Measurements from ENCODE around the gene DYNLL2.
"Not testable (repeated sequence)": the region's sequence is repeated elsewhere in the genome, so short reads cannot be mapped to it uniquely, and the experiment has no call there.

DYNLL2 gene

DNA sequence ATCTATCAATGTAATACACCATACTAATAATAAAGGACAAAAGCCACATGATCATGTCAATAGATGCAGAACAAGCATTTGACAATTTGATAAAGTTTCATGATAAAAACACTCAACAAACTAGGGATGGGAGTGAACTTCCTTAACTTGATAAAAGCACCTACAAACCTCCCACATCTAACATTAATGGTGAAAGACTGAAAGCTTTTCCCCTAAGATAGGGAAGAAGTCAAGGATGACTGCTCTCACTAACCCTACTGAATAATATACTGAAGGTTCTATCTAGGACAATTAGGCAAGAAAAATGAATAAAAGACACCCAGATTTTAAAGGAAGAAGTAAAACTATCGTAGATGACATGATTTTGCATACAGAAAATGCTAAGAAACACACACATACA lies 10.4 kb upstream of the DYNLL2 start:
- DNase-seq (ENCODE audit: low spot score): no peak

DNA sequence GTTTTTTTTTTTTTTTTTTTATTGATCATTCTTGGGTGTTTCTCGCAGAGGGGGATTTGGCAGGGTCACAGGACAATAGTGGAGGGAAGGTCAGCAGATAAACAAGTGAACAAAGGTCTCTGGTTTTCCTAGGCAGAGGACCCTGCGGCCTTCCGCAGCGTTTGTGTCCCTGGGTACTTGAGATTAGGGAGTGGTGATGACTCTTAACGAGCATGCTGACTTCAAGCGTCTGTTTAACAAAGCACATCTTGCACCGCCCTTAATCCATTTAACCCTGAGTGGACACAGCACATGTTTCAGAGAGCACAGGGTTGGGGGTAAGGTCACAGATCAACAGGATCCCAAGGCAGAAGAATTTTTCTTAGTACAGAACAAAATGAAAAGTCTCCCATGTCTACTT lies 10.0 kb upstream of the DYNLL2 start:
- not testable (repeated sequence) for DNase-seq (ENCODE audit: low spot score)

DNA sequence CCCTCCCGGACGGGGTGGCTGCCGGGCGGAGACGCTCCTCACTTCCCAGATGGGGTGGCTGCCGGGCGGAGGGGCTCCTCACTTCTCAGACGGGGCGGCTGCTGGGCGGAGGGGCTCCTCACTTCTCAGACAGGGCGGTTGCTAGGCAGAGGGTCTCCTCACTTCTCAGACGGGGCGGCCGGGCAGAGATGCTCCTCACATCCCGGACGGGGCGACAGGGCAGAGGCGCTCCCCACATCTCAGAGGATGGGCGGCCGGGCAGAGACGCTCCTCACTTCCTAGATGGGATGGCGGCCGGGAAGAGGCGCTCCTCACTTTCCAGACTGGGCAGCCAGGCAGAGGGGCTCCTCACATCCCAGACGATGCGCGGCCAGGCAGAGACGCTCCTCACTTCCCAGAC lies 8.8 kb upstream of the DYNLL2 start:
- DNase-seq (ENCODE audit: low spot score): not testable (repeated sequence)

DNA sequence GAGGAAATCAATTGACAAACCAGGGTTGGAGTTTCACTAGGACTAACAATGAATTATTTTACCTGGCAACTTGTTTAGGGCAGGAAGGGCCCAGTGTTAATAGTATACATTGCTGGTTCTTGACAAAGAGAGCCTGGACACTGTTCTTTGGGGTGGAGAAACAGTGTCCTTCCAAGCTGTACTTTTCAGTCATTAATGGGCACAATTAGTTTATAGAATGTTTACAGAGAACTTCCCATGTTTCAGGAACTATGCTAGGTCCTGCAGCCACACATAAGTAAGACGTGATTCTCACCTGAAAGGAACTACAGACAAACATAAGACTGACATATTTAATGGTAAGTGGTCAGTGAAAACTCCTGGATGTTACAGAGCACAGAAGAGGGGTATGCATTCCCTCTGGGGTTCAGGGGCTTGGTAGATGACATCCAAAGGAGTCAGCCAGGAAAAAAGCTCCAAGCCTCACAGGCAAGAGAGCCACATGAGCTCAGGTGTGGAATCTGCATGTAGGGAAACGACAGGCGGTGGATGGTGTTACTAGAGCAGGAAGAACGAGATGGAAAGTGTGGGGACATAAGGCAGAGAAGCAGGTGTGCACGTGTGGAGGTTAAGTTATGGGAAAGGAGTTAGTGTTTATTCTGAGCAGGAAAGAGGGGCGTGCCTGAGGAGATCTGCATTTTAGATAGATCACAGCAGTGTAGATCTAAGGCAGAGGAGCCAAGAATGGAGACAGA lies 3.8 kb upstream of the DYNLL2 start:
- no peak for DNase-seq (ENCODE audit: low spot score)

DNA sequence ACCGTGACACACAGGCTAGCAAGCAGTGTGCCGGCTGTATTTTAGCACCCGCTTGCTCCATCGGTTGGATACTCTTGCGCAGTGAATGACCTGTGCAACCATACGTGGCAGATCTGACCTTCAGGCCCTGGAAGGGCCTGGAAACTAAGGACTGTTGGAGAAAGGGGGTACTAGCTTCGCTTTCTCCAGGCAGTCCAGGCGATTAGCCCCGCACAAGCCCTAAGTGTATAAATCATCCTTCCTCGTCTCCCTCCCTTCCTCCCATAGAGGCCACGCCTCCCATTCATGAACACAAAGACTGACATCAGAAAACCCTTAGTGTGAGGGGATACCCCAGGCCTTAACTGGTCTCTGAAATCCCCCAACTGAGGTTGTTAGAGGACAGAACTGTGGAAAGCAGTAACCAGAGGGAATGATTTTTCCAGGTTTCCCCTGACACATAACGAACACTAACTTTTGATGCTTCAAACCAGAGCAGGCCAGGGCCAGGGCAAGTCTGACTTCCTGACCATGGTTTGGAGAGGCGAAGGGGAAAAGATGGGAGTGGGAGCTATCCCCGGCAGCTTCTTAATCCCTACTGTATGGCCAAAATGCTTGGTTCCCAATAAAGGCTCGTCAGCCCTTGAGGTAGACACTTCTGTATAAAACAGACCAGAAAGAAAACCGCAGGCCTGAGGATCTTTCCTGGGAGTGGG lies 1.4 kb upstream of the DYNLL2 start:
- DNase-seq (ENCODE audit: low spot score): no peak

DNA sequence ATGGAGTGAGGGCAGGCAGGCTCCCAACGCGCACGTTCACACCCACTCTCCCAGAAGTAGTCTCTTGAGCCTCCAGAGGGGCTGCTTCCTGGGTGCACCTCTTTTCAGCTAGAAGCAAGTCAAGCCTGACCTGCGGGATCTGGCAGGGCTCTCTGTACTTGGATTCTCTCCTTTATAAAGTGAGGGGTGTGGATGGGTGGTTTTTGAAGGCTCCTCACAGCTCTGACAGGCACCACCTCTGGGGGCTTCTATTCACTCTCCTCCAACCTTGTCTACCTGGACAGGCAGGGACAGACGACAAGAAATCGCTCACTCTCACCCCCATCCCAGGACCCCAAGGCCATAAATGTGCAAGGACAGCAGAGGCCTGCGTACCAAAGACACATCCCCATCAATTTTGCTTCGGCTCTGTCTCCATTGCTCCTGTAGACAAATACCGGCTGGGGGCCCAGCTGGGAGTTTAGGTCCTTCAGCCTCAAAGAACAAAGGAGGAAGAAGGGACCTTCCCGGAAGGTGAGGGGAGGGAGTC lies 814 bp upstream of the DYNLL2 start:
- no peak for DNase-seq (ENCODE audit: low spot score)

DNA sequence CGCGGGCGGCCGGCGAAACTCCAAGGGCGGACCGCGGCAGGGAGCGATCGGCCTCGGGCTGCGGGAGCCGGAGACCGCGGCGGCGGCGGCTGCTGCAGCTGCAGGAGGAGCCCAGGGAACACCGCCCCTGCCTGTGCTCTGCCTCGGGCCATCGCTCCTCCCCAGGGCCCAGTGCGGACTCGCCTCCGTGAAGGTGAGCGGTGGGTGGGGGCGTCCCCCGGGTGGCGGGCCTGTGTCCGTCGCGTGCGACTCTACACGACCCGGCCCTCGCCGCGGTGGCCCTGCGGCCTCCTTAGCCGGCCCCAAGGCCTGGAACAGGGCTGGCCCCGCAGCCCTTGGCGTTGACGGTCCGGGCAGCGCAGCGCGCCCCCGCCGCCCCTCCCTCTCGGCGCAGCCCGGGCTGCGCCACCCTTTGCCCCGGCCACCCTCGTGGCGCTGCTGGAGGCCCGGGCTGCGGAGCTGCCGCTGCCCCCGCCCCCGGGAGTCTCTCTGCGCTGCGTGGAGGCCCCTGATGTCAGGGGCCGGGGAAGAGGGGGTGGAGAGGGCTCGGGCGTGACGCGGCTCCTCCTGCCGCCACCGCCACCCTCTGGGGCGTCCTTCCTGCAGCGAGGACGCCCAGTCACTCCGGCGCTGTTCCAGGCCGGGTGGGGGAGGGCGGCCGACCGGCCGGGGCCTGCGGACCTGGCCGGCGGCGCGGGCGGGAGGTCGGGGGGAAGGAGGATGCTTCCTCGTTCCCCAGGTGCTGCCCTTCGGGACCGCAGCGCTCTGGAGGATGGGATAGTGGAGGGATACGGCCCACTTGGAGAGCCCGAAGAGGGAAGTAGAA lies 485 bp downstream of the DYNLL2 start:
- peak; percentile 81 for DNase-seq (ENCODE audit: low spot score)

DNA sequence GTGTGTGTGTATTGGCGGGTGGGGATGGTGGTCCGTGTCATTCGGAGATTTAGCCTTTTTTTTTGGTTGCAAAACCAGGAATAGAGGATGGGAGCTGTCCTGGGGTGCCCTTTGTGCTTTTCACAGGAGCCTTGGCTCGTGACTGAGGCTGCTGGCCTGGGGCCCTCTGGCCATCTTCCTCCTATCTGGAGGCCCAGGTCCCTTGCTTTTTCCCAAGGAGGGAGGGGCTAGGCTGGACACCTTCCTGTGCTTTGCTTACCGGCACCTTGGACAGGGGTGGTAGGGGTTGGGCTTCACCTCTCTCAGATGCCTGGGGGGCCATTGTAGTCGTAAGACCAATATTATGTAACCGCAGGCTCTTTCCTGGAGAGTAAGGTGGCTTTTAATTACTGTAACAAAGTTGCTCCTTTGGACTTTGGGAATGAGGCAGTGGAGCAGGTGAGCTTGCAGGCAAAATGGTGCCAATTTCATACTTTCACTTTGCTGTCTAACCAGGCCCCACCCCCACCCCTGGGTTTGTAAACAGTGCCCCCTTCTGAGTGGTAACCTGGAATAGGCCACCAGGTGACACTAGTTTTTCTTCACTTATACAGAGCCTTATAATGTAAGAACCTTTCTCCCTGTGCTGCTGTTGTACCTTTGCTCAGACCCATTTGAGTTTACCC lies 1.2 kb downstream of the DYNLL2 start:
- DNase-seq (ENCODE audit: low spot score): peak; percentile 71

DNA sequence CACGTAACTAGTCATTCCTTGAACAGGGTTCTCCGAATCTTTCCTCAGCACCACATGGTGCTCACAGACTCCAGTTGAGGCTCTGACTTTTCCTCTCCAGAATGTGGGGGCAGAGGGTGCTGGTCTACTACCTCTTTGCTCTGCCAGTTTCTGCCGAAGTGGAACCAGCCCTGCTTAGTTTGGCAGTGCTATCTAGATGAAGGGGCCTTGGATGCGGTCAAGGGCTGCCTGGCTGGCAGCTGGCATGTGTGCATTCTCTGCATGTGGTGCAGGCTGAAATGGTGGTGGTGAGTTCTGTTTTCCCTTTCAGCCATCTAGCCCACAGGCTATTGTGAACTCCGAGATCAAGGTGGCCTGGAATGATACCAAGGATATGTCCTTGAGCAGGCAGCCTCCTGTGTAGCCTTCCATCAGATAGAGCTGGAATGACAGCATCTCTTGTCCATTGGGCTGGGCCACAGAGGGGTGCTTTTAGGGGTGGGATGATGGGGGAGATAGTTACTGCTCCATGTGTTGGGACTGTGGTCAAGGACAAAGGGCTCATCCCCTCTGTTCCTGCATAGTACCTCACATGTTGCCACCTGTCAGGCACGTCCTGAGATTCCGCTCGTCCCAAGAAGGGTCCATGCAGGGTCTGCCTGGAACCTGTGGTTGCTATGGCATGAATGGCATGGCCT lies 2.0 kb downstream of the DYNLL2 start:
- no peak for DNase-seq (ENCODE audit: low spot score)

DNA sequence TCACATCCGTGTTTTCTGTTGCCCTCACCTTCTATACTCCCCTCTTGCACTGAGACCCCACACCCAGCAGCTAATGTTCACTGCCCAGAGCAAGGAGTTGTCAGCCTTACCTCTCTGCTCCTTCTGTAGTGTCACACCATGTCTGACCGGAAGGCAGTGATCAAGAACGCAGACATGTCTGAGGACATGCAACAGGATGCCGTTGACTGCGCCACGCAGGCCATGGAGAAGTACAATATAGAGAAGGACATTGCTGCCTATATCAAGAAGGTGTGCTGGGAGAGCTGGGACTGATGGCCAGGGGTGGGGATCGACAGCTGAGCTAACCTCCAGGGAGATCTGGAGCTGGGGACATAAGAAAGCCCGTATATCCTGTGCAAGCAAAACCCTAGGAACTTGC lies 3.7 kb downstream of the DYNLL2 start:
- no peak for DNase-seq (ENCODE audit: low spot score)

DNA sequence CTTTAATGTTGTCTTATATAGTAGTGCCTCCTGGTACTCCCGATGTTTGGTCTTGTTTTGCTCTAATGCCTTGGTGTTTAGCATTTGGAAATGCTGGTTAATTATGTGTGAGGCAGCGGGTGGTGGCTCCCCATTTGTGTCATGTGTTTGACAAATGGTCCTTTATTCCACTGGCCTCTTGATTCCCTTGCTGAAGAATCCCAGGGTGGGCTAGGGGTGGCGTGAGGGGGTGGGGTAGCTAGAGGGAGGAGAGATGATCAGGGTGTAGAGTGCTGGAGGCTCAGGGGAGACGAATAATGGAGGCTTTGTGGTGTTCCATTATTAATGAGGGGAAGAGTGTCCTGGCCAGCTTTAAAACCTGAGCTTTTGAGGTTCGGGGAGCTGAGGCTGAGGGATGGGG lies 5.4 kb downstream of the DYNLL2 start:
- no peak for DNase-seq (ENCODE audit: low spot score)

DNA sequence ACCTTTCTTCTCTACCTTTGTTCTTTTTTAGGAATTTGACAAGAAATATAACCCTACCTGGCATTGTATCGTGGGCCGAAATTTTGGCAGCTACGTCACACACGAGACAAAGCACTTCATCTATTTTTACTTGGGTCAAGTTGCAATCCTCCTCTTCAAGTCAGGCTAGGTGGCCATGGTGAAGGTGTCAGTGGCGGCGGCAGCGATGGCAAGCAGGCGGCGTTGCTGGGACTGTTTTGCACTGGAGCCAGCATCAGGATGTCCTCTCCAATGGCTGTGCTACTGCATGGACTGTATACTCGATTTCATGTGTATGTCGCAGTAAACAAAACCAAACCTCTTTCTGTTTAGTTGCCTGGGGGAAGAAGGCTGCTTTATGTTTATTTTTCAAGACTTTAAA lies 5.9 kb downstream of the DYNLL2 start:
- no peak for DNase-seq (ENCODE audit: low spot score)

DNA sequence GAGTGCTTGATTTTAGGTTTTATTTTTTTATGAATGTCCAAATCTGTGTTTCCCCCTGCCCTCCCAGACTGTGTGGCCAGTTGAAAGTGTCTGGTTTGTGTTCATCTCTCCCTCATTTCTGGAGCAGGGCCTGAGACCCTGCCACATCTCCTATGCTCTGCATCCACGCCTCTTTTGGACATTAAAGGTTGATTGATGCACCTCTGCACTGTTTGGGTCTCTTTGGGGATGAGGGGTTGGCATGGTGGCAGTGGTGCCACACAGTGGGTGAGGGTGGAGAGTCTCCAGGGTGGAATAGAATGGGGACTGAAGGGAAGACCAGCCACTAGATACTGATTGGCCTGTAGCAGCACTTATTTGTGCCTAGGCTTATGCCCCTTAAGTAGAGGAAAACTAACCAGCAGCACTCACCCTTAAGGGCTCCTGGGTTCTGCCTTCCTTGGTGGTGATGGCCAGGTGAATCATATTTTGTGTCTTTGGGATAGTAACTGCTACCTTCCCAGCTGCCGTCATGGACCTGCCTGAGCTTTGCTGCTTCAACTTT lies 7.9 kb downstream of the DYNLL2 start:
- DNase-seq (ENCODE audit: low spot score): no peak

DNA sequence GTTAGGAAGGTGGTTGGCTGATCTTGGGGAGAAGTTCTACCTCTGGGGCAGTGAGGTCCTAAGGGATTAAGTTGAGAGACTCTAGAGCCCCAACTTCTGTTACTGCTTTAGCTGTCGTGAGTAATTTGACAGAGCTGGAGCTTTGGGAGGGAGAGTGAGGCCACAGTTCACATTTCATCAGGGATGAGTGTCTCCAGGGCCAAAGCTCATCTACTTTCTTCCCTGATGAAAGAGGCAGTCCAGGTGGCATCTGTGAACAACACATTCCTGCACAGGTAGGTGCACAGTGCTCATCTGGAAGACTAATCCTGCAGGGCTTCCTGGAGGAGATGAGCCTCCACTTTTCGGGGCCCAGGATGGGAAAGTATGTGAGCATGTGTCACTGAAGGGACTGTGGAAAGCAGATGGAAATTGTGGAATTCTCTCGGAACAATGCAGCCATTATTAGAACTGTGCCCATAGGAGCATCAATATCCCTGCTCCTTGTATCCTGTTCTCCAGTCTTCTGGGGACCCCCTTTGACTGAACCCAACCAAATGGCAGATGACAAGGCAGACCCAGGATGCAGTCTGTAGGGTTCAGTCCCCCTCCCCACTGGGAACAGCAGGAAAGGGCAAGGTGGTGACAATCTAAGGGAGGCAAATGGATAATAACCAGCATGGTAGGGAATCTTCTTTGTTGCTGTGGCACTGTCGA lies 9.0 kb downstream of the DYNLL2 start:
- DNase-seq (ENCODE audit: low spot score): no peak

DNA sequence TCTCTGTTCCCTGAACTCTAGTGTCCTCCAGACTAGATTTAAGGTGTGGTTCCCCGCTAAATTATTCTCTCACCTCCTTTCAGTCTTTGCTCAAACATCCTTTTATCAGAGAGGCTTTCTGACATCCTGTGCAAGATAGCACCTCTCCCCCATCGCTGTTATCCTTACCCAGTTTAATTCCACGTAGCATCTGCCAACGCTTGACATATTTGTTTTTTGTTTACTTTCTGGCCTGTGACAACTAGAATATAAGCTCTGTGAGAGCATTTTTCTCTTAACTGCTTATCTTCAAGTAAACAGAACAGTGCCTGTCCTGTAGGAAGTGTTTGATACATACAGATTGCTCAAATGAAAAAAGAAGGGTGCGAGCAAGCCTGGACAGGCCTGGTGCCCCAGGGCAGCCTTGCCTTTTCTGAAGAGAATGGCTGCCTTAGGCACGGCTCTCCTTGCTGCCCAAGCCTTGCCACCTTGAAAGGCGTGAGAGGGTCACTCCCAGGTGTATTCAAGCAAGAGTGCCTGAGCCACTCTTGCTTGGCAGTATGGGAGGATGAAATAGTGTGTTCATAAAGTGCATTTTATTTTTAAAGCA lies 9.7 kb downstream of the DYNLL2 start:
- no peak for DNase-seq (ENCODE audit: low spot score)

DNA sequence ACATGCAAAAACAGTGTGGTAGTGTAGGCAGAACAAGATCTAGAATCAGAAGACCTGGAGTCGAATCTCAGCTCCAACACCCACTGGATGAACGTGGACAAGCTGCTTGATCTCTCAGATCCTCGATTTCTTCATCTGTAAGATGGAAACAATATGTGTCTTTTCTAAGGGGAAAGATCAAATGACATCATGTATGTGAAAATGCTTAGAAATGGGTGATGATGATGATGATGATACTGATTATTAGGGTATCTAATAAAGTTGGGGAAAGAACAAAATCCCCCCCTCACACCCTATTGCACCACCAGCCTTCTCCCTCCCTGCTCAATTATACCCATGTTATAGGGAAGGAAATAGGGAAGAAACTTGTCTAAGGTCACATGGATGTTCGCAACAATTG lies 10.9 kb downstream of the DYNLL2 start:
- no peak for DNase-seq (ENCODE audit: low spot score)

DNA sequence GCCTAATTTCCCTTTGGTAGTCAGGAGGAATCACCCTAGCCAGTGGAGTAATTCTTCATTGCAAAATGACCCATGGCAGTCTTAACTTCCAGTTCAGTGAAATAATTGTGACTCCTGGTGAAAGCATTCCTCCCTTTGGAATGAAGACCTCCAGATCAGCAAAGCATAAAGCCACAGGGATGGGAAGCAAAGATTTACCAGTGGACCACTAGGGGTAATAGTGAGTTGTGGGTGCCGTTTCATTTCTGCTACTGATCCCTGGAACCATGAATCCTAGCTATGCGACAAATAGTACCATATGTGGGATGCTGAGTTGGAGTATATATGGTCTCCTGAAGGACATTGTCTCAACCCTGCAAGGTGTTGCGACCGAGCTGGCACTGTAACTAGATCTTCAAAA lies 13.7 kb downstream of the DYNLL2 start:
- DNase-seq (ENCODE audit: low spot score): no peak

DNA sequence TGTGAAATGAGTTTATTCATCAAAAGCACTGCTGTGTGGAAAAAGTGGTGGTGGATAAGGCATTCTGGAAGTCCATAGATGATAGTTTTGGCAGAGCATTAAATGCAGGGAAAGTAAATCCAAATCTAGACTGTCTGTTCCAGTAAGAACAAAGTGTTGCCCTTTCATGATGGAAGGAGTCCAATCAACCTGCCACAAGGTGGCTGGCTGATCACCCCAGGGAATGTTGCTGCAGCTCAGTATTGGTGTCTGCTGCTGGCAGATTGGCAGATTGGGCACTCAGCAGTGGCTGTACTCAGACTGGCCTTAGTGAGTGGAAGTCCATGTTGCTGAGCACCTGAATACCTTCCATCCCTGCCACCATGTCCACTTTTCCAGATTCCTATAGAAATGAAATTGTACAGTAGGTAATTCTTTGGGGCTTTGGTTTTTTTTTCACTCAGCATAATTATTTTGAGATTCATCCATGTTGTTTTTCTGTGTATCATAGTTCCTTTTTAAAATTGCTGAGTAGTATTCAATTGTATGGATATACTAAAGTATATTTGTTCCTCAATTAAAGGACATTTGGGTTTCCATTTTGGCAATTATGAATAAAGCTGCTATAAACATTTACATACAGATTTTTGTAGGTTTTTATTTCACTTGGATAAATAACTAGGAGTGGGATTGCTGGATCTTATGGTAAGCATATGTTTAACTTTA lies 14.3 kb downstream of the DYNLL2 start:
- DNase-seq (ENCODE audit: low spot score): no peak

DNA sequence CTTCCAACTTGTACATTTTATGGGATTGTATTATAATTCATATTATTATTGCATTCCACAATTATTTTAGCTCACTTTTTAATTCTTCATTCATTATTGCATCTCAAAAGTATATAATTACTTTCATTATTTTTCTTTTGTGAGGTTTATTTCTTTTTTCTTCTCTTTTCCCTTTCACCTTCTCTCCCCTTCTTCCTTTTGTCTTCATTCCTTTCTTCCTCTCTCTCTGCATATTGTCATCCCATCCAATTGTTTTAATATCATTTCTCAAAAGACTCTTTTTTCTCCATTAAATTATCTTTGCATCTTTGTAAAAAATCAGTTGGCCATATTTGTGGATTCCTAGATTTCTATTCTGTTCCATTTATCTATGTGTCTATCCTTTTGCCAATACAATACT lies 17.3 kb downstream of the DYNLL2 start:
- no peak for DNase-seq (ENCODE audit: low spot score)

DNA sequence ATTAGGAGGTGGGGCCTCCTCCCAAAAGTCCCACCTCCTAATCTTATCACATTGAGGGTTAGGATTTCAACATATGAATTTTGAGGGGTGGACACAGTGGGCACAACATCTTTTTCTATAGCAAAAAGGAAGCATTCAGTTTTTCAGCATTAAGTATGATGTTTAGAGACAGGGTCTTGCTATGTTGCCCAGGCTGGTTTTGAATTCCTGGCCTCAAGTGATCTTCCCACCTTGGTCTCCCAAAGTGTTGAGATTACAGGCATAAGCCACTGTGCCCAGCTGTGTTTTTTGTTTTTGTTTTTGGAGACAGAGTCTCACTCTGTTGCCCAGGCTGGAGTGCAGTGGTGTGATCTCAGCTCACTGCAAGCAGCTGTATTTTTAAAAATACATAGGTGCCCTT lies 18.7 kb downstream of the DYNLL2 start:
- not testable (repeated sequence) for DNase-seq (ENCODE audit: low spot score)

Data from germinal center (tissue), 1 donor.